Type B pancreatic cell (in vitro differentiated cells): ENCODE data around the gene LSM12. TPM values are rescaled to one million over a fixed set of nuclear protein-coding genes. Genes with fewer than 3 reads are reported as not detected.

Experiments used
- DNase-seq: peaks from one replicate; pipeline ENCODE4 v3.0.0; 2021; ENCODE audit warnings: mixed read lengths; ENCODE audit not compliant: unreplicated experiment; ENCODE audit errors: extremely low spot score
- H3K27ac Mint-ChIP-seq: 2 replicates; pipeline ENCODE4 v1.8.0; 2021; ENCODE audit warnings: mild to moderate bottlenecking, mixed read lengths
- H3K27me3 Mint-ChIP-seq: 2 replicates; pipeline ENCODE4 v1.8.0; 2021; ENCODE audit warnings: mixed read lengths
- H3K36me3 Mint-ChIP-seq: 2 replicates; pipeline ENCODE4 v1.8.0; 2021; ENCODE audit warnings: mixed read lengths
- H3K4me1 Mint-ChIP-seq: one replicate; pipeline ENCODE4 v1.8.0; 2021; ENCODE audit warnings: mixed read lengths; ENCODE audit not compliant: unreplicated experiment
- H3K4me3 Mint-ChIP-seq: 2 replicates; pipeline ENCODE4 v1.8.0; 2021; ENCODE audit warnings: mild to moderate bottlenecking, mixed read lengths
- H3K9me3 Mint-ChIP-seq: 2 replicates; pipeline ENCODE4 v1.8.0; 2021; ENCODE audit warnings: mixed read lengths
- total RNA-seq: library from RNA; stranded (reverse); gene quantifications from 2 replicates; pipeline ENCODE4 v1.2.1, GENCODE V29; 2021; ENCODE audit warnings: low replicate concordance
- TF ChIP-seq, protein P1 (sequence below): fragments of 200-600 bp; sonication (generic); conservative IDR thresholded peaks from 2 replicates; pipeline ENCODE4 v1.5.0; 2021; ENCODE audit warnings: antibody characterized with exemption, mild to moderate bottlenecking

The LSM12 gene
- total RNA-seq, 1 donor from 2014 or later: 50.6 TPM

DNA sequence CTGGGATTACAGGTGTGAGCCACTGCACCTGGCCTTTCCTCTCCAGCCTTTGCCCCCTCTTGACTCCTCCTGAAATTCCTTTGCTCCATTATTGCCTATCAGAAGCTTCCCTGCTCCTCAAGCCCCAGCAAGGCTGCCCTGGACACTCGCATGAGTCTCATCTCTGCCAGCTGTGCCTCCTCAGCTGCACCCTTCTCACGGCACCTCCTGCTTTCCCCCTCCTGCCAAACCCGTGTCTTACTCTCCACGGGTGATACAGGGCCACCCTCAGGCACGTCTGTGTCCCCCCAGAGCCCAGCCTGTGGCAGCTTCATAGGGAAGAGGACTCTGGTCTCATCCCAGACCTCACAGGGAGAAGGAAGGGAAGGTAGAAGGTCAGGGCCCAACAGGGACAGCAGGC, 19.4 kb upstream of the LSM12 start:
- Mint-ChIP-seq H3K4me1 (peaks cover 20% of the 10 kb centered on the region), H3K36me3 (peaks cover 6% of the 10 kb centered on the region), H3K4me3 (peak overlapping the region; percentile 9), H3K27ac (peak overlapping the region; percentile 50), H3K27me3 (no peaks in the 10 kb centered on the region), H3K9me3 (no peaks in the 10 kb centered on the region)
- no peak for DNase-seq
- TF ChIP-seq, protein P1, sequence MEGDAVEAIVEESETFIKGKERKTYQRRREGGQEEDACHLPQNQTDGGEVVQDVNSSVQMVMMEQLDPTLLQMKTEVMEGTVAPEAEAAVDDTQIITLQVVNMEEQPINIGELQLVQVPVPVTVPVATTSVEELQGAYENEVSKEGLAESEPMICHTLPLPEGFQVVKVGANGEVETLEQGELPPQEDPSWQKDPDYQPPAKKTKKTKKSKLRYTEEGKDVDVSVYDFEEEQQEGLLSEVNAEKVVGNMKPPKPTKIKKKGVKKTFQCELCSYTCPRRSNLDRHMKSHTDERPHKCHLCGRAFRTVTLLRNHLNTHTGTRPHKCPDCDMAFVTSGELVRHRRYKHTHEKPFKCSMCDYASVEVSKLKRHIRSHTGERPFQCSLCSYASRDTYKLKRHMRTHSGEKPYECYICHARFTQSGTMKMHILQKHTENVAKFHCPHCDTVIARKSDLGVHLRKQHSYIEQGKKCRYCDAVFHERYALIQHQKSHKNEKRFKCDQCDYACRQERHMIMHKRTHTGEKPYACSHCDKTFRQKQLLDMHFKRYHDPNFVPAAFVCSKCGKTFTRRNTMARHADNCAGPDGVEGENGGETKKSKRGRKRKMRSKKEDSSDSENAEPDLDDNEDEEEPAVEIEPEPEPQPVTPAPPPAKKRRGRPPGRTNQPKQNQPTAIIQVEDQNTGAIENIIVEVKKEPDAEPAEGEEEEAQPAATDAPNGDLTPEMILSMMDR: no peak

DNA sequence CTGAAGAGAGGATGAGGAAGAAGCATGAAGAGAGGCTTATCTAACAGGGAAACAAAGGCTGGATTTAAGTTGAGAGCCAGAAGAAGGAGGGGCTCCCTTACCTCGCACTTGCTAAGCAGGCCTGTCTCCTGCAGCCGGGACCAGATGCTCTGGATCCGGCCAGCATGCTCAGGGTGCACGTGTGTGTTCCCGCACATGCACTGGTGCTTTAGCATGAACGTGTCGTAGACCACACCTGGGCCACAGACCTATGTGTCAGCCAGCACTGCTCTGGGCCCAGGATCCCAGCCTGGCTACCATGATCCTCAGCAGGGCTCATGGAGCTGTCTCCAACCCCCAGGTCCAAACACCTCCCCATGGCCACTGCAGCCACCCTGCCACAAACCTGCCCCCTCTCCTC, 18.4 kb upstream of the LSM12 start:
- H3K36me3 Mint-ChIP-seq: peaks cover 9% of the 10 kb centered on the region
- H3K4me1 Mint-ChIP-seq: peaks cover 21% of the 10 kb centered on the region

GRCh38 chr17:44084131-44084538, 17.7 kb upstream of the LSM12 start:
- no peak overlapping the region for H3K27ac Mint-ChIP-seq
- H3K4me3 Mint-ChIP-seq: no peak overlapping the region
- no peaks in the 10 kb centered on the region for H3K9me3 Mint-ChIP-seq

More for the DNA sequence above, 18.4 kb upstream of the LSM12 start:
- Mint-ChIP-seq H3K9me3 (no peaks in the 10 kb centered on the region), H3K27me3 (no peaks in the 10 kb centered on the region), H3K4me3 (no peak overlapping the region), H3K27ac (no peak overlapping the region)
- TF ChIP-seq, protein P1: no peak
- DNase-seq: no peak

GRCh38 chr17:44083250-44083849, 16.9 kb upstream of the LSM12 start:
- Mint-ChIP-seq H3K9me3 (no peaks in the 10 kb centered on the region), H3K4me3 (no peak overlapping the region), H3K27me3 (no peaks in the 10 kb centered on the region), H3K27ac (no peak overlapping the region), H3K36me3 (peaks cover 7% of the 10 kb centered on the region), H3K4me1 (peaks cover 17% of the 10 kb centered on the region)
- TF ChIP-seq, protein P1: no peak
- DNase-seq: no peak

More at GRCh38 chr17:44084131-44084538, 17.7 kb upstream of the LSM12 start:
- TF ChIP-seq, protein P1: peak; percentile 65
- H3K36me3 Mint-ChIP-seq: peaks cover 11% of the 10 kb centered on the region
- peaks cover 23% of the 10 kb centered on the region for H3K4me1 Mint-ChIP-seq
- H3K27me3 Mint-ChIP-seq: no peaks in the 10 kb centered on the region
- DNase-seq: no peak

- Mint-ChIP-seq H3K4me3 (no peak overlapping the region), H3K4me1 (peaks cover 17% of the 10 kb centered on the region), H3K9me3 (no peaks in the 10 kb centered on the region), H3K27me3 (no peaks in the 10 kb centered on the region), H3K36me3 (peaks cover 7% of the 10 kb centered on the region), H3K27ac (peak overlapping the region; percentile 40)
- TF ChIP-seq, protein P1: no peak
- no peak for DNase-seq
Measured at GRCh38 chr17:44082256-44082927, 15.9 kb upstream of the LSM12 start.
